Activated CD4-positive, alpha-beta T cell treated with anti-CD3 and anti-CD28 coated beads, Interleukin-2, Interleukin-6, amounts not matched to agents 100 ng/mL and 50 ng/mL, durations not matched to agents 16 hours and 8 hours (primary cell): ENCODE data around the gene SYNPR.

ENCODE experiments used
- DNase-seq: peaks from one replicate; pipeline ENCODE4 v3.0.0-alpha.2; 2020

The SYNPR gene

GRCh38 chr3:63559884-63560283, 281.8 kb downstream of the SYNPR start:
- no peak for DNase-seq

DNA sequence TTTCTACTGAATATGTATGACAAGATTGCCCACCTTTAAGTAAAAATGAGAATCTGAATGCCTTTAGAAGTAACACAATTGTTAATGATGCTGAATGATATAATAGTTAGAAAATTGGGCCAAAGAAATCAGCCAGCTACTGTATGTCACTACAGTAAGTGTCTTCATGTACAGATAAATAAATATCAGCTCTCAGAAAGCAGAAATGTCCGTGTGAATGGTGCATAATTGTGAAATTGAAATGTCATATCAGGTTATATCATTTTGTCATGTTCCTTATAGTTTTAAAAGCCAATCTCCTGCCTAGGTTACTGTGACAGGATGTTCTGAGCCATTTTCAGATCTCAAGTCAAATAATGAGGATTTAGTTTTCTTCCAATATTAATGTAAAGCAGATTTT, 283.8 kb downstream of the SYNPR start:
- DNase-seq, result no peak

GRCh38 chr3:63562323-63562722, 284.2 kb downstream of the SYNPR start:
- no peak for DNase-seq

- no peak for DNase-seq
These were observed 285.5 kb downstream of the SYNPR start for GRCh38 chr3:63563572-63563971.

- DNase-seq, result no peak
These were observed 287.1 kb downstream of the SYNPR start for GRCh38 chr3:63565220-63565619.

- DNase-seq, result no peak
These were observed 293.6 kb downstream of the SYNPR start for GRCh38 chr3:63571682-63572081.

- no peak for DNase-seq
These were observed 298.7 kb downstream of the SYNPR start for GRCh38 chr3:63576846-63577245.

DNA sequence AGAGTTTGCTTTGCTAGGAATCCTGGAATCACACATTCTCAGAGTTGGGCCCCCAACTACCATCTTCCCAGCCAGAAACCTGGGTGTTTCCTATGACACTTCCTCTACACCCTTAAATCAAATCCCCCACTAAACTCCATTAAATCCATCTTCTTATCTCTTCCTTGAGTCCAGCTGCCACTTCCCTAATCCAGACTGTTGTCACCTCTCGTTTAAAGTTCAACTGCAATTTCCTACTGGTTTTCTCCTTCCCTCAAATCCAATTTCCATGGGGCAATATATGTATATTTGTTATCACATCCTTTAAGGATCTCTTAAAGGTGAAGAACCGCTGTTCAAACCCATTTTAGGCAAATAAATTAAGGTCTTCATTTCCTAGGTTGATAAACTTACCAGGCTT, 300.8 kb downstream of the SYNPR start:
- DNase-seq, result no peak

- DNase-seq, result no peak
These were observed 302.0 kb downstream of the SYNPR start for GRCh38 chr3:63580151-63580550.

DNA sequence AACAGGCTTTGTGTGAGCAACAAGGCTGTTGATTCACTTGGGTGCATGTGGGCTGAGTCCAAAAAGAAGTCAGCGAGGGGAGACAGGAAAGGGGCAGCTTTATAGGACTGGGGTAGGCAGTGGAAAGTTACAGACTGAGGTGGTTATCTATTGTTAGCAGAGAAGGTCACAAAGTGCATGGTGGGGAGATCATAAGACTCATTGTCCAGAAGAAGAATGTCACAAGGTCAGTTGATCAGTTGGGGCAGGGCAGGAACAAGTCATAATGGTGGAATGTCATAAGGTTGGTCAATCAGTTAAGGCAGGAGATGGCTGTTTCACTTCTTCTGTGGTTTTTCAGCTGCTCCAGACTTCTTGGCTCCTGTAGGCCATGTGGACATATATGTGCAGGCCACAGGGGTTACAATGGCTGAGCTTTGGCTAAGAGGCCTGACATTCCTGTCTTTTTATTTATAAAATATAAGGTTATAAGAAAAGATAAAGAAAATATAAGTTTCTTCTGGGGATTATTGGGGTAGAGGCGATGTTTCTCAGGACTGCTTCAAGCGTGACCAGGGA, 304.9 kb downstream of the SYNPR start:
- no peak for DNase-seq

DNA sequence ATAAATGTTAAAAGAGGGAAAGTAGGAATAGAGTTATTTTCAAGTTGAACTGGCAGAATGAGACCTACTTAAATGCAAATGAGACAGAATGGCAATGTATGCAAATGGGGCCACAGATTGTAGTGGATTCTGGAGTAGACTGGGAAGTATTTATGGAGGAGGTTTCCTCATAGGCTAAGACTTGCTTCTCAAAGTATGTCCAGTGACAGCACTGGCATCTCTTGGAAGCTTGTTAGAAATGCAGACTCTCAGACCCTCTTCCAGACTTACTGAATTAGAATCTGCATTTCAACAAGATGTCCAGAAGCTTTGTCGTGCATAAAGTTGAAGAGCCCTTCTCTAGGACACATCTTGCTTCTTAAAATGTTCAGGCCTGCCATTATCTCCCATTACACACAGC, 306.6 kb downstream of the SYNPR start:
- DNase-seq, result no peak

GRCh38 chr3:63585927-63586326, 307.8 kb downstream of the SYNPR start:
- DNase-seq, result no peak

DNA sequence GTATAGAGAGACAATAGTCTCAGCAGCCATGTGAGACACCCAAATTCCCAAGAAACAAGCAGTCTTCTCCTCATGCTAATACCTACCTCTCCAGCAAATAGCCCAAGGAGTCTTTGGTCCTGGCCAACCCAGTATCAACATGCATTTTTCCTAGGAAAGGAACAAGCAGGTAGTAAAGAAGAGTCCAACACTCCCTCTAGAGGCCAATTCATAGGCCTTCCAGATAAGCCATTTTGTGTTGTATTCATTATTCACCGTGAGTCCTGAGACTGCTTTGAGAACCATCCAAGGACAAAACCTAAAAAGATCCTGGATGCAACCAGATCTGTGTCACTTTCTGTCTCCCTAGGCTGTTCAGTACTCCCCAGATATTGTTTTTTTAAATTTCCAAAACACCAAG, 310.8 kb downstream of the SYNPR start:
- DNase-seq, result no peak

DNA sequence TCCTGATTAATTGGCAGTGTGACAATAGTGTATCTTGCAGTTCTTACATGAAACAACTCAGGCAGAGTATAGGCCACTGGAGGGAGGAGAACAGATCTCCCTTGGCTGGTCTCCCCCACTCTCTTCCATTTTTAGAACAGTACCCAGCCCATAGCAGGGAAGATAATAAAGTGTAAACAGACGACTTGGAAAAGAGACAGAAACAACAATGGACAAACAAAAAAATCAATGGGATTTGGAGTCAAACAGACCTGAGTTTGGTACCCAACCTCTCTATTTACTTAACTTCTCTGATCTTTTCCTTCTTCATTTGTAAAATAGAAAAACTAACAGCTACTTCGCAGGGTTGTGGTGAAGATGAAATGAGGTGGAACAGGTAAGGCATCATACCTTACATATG, 315.7 kb downstream of the SYNPR start:
- DNase-seq, result no peak

DNA sequence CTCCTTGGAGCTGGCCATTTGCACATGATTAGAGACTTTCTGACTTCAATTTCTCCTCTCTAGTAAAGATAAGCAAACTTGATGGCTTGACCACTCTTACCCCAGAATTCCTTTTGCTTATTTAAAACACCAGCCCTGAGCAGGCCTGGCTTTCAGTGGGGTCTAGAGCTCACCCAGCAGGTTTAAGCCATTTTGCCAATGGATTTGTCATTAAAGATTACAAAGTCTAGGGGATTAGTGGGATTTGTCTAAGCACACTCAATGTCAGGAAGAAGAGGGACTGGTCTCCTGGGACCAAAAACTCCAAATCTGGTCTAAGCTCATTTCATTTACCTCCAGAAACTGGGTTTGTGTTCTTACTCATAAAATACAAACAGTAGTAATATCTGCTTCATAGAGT, 317.1 kb downstream of the SYNPR start:
- no peak for DNase-seq

DNA sequence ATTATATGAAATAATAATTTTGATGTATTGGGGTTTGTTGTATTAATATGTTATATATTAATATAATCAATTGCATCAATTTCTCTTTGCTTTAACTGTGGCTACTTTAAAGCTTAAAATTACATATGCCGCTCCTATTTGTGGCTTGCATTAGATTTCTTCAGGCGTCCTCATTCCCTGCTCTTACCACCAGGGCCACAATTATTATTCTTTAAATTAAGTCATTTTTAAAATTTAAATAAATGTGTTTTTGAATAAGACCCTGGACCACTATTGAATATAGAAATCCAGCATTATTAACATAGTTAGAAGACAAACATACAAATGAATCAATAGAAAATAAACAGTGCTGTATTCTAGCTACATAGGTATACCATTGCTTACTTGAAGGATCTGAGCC, 318.9 kb downstream of the SYNPR start:
- no peak for DNase-seq

DNA sequence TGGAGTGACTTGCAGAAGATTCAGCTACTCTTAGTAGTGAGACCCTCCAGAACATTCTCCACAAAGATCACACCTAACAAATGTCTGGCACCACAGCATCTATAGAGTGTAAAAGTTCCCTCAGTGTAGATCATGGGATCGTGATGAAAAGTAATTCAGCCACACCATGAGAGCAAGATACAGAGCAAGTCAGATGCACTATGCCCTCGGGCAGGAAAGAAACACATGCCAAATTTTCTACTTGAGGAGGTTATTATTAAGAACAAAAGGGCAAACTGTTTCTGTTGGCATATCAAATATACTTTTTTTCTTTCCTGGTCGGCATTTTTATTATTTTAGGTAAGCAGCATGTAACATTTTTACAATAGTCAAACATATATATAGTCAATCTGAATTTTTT, 329.6 kb downstream of the SYNPR start:
- DNase-seq, result no peak

GRCh38 chr3:63609408-63609807, 331.3 kb downstream of the SYNPR start:
- DNase-seq, result no peak

GRCh38 chr3:63609834-63610233, 331.7 kb downstream of the SYNPR start:
- no peak for DNase-seq

- no peak for DNase-seq
These were observed 333.3 kb downstream of the SYNPR start for GRCh38 chr3:63611382-63611781.

GRCh38 chr3:63613561-63613960, 335.5 kb downstream of the SYNPR start:
- no peak for DNase-seq

GRCh38 chr3:63617391-63617790, 339.3 kb downstream of the SYNPR start:
- no peak for DNase-seq

- DNase-seq, result no peak
These were observed 346.9 kb downstream of the SYNPR start for GRCh38 chr3:63624941-63625560.

DNA sequence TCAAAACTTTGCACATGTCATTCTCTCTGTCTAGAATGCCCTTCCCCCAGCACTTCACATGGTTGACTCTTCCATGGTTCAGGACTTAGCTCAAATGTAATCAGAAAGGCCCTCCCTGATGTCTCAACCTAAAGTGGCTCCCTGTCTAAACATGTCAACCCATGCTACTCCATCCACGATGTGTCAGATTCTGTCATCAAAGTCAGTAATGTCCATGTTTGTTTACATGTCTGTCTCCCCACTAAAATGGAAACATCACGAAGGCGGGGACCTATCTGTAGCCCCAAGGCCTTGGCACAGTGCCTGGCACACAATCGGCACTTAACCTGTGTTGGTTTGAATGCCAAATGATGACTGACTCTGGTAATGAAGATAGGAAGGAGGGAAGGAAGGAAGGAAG, 353.6 kb downstream of the SYNPR start:
- no peak for DNase-seq

DNA sequence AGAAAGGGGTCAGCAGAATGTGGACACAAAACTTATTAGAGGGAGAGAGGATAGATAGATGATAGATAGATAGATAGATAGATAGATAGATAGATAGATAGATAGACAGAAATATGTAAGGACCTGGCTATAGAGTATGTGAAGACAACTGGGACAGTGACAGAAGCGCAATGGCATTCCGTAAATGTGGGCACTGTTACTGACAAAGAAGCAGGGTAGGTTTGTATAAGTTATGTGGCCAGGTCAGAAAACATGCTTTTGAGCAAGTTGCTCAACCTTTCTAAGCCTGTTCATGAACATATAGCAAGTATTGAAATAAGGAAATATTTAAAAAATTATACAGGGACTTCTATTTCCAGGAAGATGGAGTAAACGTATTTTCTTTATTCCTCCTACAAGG, 357.1 kb downstream of the SYNPR start:
- no peak for DNase-seq
